GM12864 (cell line): ENCODE data around the gene APBB1.
"Not testable (repeated sequence)": the region's sequence is repeated elsewhere in the genome, so short reads cannot be mapped to it uniquely, and the experiment has no call there.

ENCODE experiments used
- DNase-seq: peaks from one replicate; pipeline ENCODE4 v3.0.0-alpha.2; 2011; ENCODE audit warnings: low read depth
- H3K4me3 ChIP-seq: 2 replicates; pipeline ENCODE4 v1.5.1; 2011; ENCODE audit warnings: mild to moderate bottlenecking, low read depth, low read length, control low read depth
- TF ChIP-seq, protein P1 (sequence below): IDR thresholded peaks from 2 replicates; pipeline ENCODE4 v1.5.1; 2011; ENCODE audit warnings: low read depth, mild to moderate bottlenecking, moderate library complexity, low read length, control low read depth, inconsistent platforms; ENCODE audit errors: missing control alignments

The APBB1 gene

DNA sequence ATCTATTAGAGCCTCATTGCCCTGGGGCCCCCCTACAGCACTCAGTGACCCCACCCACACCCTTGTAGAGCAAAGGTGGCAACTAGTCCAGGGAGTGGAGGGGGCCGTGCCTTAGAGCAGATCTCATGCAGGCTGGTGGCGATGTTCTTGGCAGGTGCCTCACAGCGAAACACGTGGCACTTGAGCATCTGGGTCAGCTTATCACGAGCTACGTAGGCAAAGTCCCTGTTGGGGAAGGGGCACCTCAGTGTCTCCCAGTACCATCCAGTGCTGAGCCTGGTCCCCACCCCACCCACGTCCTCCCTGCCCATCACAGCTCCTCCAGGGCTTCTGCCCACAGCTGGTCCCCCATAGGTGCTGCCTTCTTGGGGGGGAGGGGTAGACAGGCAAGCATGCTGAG lies 17.4 kb downstream of the APBB1 start:
- H3K4me3 ChIP-seq, result no peak overlapping the region
- DNase-seq, result no peak
- TF ChIP-seq, protein P1, sequence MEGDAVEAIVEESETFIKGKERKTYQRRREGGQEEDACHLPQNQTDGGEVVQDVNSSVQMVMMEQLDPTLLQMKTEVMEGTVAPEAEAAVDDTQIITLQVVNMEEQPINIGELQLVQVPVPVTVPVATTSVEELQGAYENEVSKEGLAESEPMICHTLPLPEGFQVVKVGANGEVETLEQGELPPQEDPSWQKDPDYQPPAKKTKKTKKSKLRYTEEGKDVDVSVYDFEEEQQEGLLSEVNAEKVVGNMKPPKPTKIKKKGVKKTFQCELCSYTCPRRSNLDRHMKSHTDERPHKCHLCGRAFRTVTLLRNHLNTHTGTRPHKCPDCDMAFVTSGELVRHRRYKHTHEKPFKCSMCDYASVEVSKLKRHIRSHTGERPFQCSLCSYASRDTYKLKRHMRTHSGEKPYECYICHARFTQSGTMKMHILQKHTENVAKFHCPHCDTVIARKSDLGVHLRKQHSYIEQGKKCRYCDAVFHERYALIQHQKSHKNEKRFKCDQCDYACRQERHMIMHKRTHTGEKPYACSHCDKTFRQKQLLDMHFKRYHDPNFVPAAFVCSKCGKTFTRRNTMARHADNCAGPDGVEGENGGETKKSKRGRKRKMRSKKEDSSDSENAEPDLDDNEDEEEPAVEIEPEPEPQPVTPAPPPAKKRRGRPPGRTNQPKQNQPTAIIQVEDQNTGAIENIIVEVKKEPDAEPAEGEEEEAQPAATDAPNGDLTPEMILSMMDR, result no peak

DNA sequence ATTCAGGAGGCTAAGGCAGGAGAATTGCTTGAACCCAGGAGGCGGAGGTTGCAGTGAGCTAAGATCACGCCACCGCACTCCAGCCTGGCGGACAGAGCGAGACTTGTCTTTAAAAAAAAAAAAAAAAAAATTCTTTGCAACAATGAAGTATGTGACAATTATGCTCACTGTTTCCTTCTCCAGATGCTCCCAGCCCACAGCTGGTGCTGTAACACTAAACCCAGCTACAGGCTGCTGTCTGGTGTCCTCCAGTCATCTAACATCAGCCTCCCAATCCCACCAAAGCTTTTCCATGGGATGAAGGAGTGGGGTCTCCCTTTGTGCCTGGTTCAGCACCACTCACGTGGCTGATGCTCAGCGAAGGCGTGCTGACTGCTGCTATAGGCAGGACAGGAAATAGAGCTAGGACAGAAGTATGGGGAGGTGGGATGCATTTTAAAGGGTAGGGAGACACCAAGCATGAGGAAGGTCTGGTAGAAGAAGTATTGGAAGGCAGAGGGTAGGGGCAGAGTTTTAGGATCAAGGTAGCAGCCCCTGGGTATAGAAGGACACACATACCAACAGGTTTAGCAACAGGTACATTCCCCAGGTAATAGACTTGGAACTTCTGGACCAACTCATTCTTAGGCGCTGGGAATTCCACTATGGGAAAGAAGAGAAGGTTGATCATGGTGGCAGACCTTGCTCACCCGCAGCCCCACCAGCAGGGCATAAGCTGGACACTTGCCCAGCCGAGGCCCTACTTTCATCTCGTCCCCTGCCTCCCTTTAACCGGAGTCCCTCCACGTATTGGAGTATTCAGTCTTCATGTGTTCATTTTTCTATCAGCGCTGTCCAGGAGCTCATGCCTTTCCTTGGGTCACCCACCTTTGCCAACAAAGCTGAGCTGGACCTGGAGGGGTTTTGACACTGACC lies 18.2 kb downstream of the APBB1 start:
- DNase-seq, result no peak
- no peak overlapping the region for H3K4me3 ChIP-seq
- TF ChIP-seq, protein P1, result no peak

DNA sequence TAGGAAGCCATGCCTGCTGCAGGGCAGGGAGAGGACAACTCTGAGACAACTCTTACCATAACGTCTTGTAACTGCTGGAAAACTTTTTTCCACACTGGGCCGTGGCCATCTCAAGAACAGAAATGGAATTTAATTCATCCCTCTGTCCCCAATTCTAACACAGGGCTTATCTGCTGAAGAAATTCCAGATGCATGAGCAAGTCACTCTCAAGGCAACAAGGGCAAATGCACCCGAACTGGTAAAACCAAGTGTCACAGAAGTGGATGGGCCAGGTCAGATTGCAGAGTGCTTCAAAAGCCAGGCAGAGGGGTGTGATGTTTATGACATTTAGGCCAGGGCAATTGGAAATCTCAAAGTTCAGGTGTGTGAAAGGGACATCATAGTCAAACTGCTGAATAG lies 21.3 kb downstream of the APBB1 start:
- TF ChIP-seq, protein P1, result no peak
- H3K4me3 ChIP-seq, result no peak overlapping the region
- no peak for DNase-seq

DNA sequence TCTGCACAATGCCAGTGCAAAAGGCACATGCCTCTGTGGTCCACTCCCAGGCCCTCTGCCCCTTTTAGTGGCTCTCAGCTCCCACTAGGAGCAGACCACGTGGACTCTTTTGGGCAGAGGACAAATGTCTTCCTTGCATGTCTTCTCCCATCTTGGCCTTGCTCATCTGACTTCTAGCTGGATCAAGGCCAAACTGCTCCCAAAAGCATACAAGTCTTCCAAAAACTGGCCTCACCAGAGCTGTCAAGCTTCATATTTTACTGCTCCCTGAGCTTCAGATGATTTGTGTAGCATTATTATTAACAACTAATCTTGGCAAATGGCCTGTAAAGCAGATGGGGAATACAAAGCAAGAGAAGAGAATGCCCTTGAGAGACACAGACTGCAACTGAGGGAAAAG lies 21.7 kb downstream of the APBB1 start:
- TF ChIP-seq, protein P1, result no peak
- H3K4me3 ChIP-seq, result no peak overlapping the region
- no peak for DNase-seq

DNA sequence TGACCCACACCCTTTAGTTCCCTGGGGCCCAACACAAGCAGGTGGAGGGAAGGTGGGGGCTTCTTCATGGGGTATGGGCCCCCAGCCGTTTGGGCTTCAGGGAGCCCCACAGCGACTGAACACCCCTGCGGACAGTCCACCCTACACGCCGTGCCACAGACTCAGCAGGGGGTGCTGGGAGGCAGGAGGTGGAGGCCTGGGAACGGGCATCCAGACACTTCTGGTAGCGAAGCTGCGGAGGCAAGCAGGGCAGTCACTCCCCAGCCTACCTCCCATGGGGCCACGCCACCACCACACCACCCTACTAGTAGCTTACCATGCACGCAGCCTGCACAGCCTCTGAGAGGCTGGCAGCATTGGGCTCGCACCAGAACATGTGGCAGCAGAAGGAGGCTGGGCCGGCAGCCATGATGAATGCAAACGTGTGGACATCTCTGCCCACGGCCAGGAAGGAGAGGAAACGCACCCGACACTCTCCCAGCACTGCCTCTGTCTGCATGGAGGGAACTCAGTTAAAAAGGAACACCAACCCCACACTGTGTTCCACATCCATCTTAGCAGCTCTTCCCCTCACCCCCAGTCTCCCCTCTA lies 23.3 kb downstream of the APBB1 start:
- TF ChIP-seq, protein P1, result no peak
- H3K4me3 ChIP-seq, result no peak overlapping the region
- no peak for DNase-seq

DNA sequence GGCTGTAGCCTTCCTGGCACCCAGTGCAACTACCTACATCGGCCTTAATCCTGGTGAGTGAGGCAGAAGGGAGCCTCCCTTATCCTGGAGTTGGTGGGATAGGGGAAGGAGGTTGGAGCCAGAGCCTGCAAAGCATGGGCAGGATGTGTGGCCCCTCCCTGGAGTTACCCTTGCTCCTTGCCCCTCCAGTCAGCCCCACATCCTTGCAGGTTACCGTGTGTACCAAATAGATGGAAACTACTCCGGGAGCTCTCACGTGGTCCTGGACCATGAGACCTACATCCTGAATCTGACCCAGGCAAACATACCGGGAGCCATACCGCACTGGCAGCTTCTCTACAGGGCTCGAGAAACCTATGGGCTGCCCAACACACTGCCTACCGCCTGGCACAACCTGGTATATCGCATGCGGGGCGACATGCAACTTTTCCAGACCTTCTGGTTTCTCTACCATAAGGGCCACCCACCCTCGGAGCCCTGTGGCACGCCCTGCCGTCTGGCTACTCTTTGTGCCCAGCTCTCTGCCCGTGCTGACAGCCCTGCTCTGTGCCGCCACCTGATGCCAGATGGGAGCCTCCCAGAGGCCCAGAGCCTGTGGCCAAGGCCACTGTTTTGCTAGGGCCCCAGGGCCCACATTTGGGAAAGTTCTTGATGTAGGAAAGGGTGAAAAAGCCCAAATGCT lies 24.8 kb downstream of the APBB1 start:
- TF ChIP-seq, protein P1, result no peak
- H3K4me3 ChIP-seq, result no peak overlapping the region
- DNase-seq, result no peak

DNA sequence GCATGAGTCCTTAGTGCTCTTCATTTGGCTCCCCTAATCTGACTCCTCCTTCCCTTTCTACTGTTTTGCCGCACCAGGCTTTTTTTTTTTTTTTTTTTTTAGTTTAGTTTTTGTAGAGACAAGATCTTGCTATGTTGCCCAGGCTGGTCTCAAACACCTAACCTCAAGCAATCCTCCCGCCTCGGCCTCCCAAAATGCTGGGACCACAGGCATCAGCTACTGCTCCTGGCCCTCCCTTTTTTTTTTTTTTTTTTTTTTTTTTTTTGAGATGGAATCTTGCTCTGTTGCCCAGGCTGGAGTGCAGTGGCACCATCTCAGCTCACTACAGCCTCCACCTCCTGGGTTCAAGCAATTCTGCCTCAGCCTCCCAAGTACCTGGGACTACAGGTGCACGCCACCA lies 26.6 kb downstream of the APBB1 start:
- H3K4me3 ChIP-seq, DNase-seq: not testable (repeated sequence)
